HepG2 (cell line): Measurements from ENCODE around the gene VDAC2. TPM values are rescaled to one million over a fixed set of nuclear protein-coding genes. Genes with fewer than 3 reads are reported as not detected.
A peak's percentile ranks its signal among the peaks of the same experiment; 100 is the strongest.

ENCODE experiments used
- ARID4A ChIP-seq: sonication (generic); formaldehyde crosslinking; IDR thresholded peaks from 2 replicates; pipeline ENCODE4 v1.5.0; 2020; ENCODE audit warnings: mild to moderate bottlenecking, missing genetic modification reagents, borderline replicate concordance
- CHD2 ChIP-seq: IDR thresholded peaks from 2 replicates; pipeline ENCODE4 v1.6.1; 2011; ENCODE audit warnings: low read depth, low read length, improper control_type of control experiment
- E2F2 ChIP-seq: sonication (generic); formaldehyde crosslinking; IDR thresholded peaks from 2 replicates; pipeline ENCODE4 v1.4.0; 2020; ENCODE audit warnings: missing genetic modification reagents, borderline replicate concordance
- FOSL1 ChIP-seq: sonication (generic); formaldehyde crosslinking; IDR thresholded peaks from 2 replicates; pipeline ENCODE4 v1.9.0; 2021; ENCODE audit warnings: missing genetic modification reagents, borderline replicate concordance
- GATAD2A ChIP-seq: IDR thresholded peaks from 2 replicates; pipeline ENCODE4 v1.6.1; 2016
- GRHL1 ChIP-seq: sonication (generic); formaldehyde crosslinking; conservative IDR thresholded peaks from 2 replicates; pipeline ENCODE4 v1.8.0; 2022; ENCODE audit warnings: missing genetic modification reagents
- HNRNPUL1 ChIP-seq: fragments of 200-400 bp; formaldehyde crosslinking; IDR thresholded peaks from 2 replicates; pipeline ENCODE4 v1.6.1; 2017; ENCODE audit warnings: low read depth, mild to moderate bottlenecking, low read length, moderate library complexity
- HOXA3 ChIP-seq: sonication (generic); formaldehyde crosslinking; IDR thresholded peaks from 2 replicates; pipeline ENCODE4 v1.5.0; 2020; ENCODE audit warnings: missing genetic modification reagents
- KDM2A ChIP-seq: sonication (generic); formaldehyde crosslinking; IDR thresholded peaks from 2 replicates; pipeline ENCODE4 v1.4.0; 2020; ENCODE audit warnings: low read depth, missing genetic modification reagents, borderline replicate concordance
- KDM5A ChIP-seq: fragments of 200-600 bp; sonication (generic); IDR thresholded peaks from 2 replicates; pipeline ENCODE4 v1.7.0; 2018; ENCODE audit warnings: antibody characterized with exemption, mild to moderate bottlenecking, low read length, borderline replicate concordance
- KDM6A ChIP-seq: IDR thresholded peaks from 2 replicates; pipeline ENCODE4 v1.6.1; 2016; ENCODE audit warnings: low read depth
- SNAPC5 ChIP-seq: sonication (generic); formaldehyde crosslinking; IDR thresholded peaks from 2 replicates; pipeline ENCODE4 v1.8.1; 2023; ENCODE audit warnings: mild to moderate bottlenecking, missing genetic modification reagents, borderline replicate concordance
- SOX13 ChIP-seq, 3 experiments: fragments of 450-650 bp in 1 of 3; sonication (generic) in 1 of 3; formaldehyde crosslinking in 1 of 3; IDR thresholded peaks in 2 of 3; conservative IDR thresholded peaks in 1 of 3; 2 replicates each; pipeline versions ENCODE4 v1.5.0 to v1.6.1; 2016 to 2020; ENCODE audit warnings: antibody characterized with exemption in 1 of 3, mild to moderate bottlenecking in 1 of 3, missing compliant biosample characterization in 1 of 3, missing genetic modification reagents in 1 of 3, moderate library complexity in 1 of 3
- TRAFD1 ChIP-seq: sonication (generic); formaldehyde crosslinking; IDR thresholded peaks from 2 replicates; pipeline ENCODE4 v1.5.1; 2020; ENCODE audit warnings: missing genetic modification reagents, mild to moderate bottlenecking, borderline replicate concordance
- ZBTB38 ChIP-seq: sonication (generic); formaldehyde crosslinking; IDR thresholded peaks from 2 replicates; pipeline ENCODE4 v1.5.1; 2020; ENCODE audit warnings: mild to moderate bottlenecking, missing genetic modification reagents
- ZBTB42 ChIP-seq: sonication (generic); formaldehyde crosslinking; IDR thresholded peaks from 2 replicates; pipeline ENCODE4 v1.5.0; 2020; ENCODE audit warnings: mild to moderate bottlenecking, missing genetic modification reagents
- ZNF20 ChIP-seq: sonication (generic); formaldehyde crosslinking; IDR thresholded peaks from 2 replicates; pipeline ENCODE4 v1.4.0; 2020; ENCODE audit warnings: mild to moderate bottlenecking, moderate library complexity, missing genetic modification reagents
- polyA plus RNA-seq, 8 experiments: library from polyadenylated mRNA; depleted of rRNA in 3 of 8; stranded (reverse) in 7 of 8; unstranded in 1 of 8; fragments of >200 nt; fragmentation: Illumina TruSeq in 4 of 8; extraction: Trizol in 4 of 8; gene quantifications; 2 replicates each; pipeline versions ENCODE4 v1.2.1 to v1.2.3, GENCODE V29; 2011 to 2016; ENCODE audit warnings: low read depth in 4 of 8, missing spikeins in 1 of 8, mixed read lengths in 1 of 8; ENCODE audit not compliant: insufficient read depth in 1 of 8
- total RNA-seq, 5 experiments: library from RNA; depleted of rRNA; stranded (reverse); fragments of >200 nt; fragmentation: Illumina TruSeq; extraction: Trizol; gene quantifications; 2 replicates each; pipeline ENCODE4 v1.2.3, GENCODE V29; 2016; ENCODE audit warnings: low read depth in 1 of 5

The VDAC2 gene
- total and polyA plus RNA-seq, 2 of the 13 experiments (the other 11 are each of a cell fraction or from before 2014, with no cell fraction given) = 67.9 to 222 TPM

DNA sequence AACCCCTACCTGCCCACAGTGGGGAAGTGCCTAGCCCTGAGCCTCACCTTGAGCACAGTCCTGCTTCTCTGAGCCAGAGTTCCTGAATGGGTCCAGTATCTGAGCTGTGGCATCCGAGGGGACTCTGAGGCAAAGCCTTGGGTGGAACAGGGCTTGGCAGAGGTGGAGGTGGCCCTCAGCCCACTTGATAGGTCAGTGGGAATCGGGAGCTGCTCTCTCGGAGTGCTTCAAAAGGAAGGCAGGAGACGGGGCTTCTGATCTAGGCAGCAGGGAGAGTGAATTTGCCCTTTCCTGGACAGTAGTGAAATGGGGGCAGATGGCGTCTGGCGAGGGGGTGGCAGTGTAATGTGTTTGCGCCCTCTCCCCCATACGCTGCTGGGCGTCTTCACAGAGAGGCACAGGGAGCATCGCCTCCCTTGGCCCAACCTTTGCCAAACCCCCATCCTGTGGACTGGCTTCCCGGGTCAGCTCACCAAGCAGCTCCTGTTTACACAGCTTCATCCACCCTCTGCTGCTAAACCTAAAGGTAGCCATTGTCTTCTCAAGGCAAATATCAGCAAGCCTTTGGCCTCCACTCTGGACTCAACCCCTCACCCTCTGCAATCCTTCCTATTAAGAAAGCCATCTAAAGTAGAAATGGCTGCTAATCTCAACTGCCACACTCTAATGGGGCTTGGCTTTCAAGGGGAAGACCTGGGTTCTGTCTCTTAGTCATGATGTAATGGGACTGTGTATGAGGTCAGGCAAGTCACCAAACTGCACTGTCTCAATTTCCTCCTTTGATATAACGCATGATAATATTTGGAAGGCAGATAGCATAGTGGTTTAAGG, 21.1 kb upstream of the VDAC2 start (continued):
- no peak for TF ChIP-seq ZNF20 (CRISPR knock-in tag)
- peak; percentile 66 for TF ChIP-seq HOXA3 (CRISPR knock-in tag)
- no peak for TF ChIP-seq HNRNPUL1
- no peak for TF ChIP-seq SNAPC5
- peak; percentile 40; the same call in 1 of the 2 replicates for TF ChIP-seq GATAD2A (CRISPR knock-in tag)
- no peak for TF ChIP-seq E2F2 (CRISPR knock-in tag)
- TF ChIP-seq ARID4A (CRISPR knock-in tag) = peak; percentile 42; the same call in 1 of the 2 replicates
- no peak for TF ChIP-seq KDM6A
- no peak for TF ChIP-seq GRHL1 (CRISPR knock-in tag)
- no peak for TF ChIP-seq KDM2A
- TF ChIP-seq CHD2 = no peak
- TF ChIP-seq KDM5A = no peak
- peak; percentile 43; the same call in 1 of the 2 replicates for TF ChIP-seq SOX13 (IDR thresholded peaks at IDR 0.05)
- TF ChIP-seq SOX13 (CRISPR knock-in tag; conservative IDR thresholded peaks at IDR 0.05 in 1 of 2, IDR thresholded peaks at IDR 0.05 in 1 of 2) = peak in 1 of 2 experiments; percentile 82; a peak in 2 of 4 replicates
- TF ChIP-seq FOSL1 (CRISPR knock-in tag) = no peak
- peak; percentile 25; the same call in 1 of the 2 replicates for TF ChIP-seq ZBTB38 (CRISPR knock-in tag)
- TF ChIP-seq ZBTB42 (CRISPR knock-in tag) = no peak
- TF ChIP-seq TRAFD1 (CRISPR knock-in tag) = no peak
